BLaER1 (cell line): ENCODE measurements around the gene ACOT13.
"Not testable (repeated sequence)": the region's sequence is repeated elsewhere in the genome, so short reads cannot be mapped to it uniquely, and the experiment has no call there.

ENCODE experiments used
- H3K27ac ChIP-seq: shearing (Covaris generic); formaldehyde crosslinking; 2 replicates; pipeline ENCODE4 v1.8.1; 2022
- H3K27me3 ChIP-seq: shearing (Covaris generic); formaldehyde crosslinking; 2 replicates; pipeline ENCODE4 v1.8.1; 2022
- H3K36me3 ChIP-seq: shearing (Covaris generic); formaldehyde crosslinking; 2 replicates; pipeline ENCODE4 v1.8.1; 2022
- H3K4me1 ChIP-seq: shearing (Covaris generic); formaldehyde crosslinking; 2 replicates; pipeline ENCODE4 v1.8.1; 2022
- H3K4me2 ChIP-seq: shearing (Covaris generic); formaldehyde crosslinking; 2 replicates; pipeline ENCODE4 v1.8.1; 2022
- H3K4me3 ChIP-seq: shearing (Covaris generic); formaldehyde crosslinking; 2 replicates; pipeline ENCODE4 v1.8.1; 2022
- H3K9ac ChIP-seq: shearing (Covaris generic); formaldehyde crosslinking; 2 replicates; pipeline ENCODE4 v1.8.1; 2022
- H3K9me3 ChIP-seq: shearing (Covaris generic); formaldehyde crosslinking; 2 replicates; pipeline ENCODE4 v1.8.1; 2022
- H4K20me1 ChIP-seq: shearing (Covaris generic); formaldehyde crosslinking; 2 replicates; pipeline ENCODE4 v1.8.1; 2022
- Cebpa-rat ChIP-seq: shearing (Covaris generic); IDR thresholded peaks from 2 replicates; pipeline ENCODE4 v1.8.1; 2022

ACOT13 gene

DNA sequence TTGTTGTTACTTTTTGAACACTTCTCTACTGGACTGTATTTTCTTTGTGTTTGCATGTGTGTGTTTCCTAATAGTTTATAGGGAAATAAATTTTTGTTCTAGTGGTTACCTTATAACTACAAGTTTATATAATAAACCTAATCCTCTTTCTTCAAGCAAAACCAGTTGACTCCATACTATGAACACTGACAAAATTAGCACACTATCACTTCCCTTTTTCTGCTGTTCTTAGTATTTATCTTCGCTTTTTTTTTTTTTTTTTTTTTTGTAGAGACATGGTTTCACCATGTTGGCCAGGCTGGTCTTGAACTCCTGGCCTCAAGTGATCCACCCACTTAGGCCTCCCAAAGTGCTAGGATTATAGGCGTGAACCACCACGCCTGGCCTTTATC lies 77.1 kb downstream of the ACOT13 start:
- H3K27ac ChIP-seq, result no peak overlapping the region
- H3K36me3 ChIP-seq, result no peaks in the 10 kb centered on the region
- peaks cover 4% of the 10 kb centered on the region; the same call in 1 of the 2 replicates for H3K9me3 ChIP-seq
- H4K20me1 ChIP-seq, result no peaks in the 10 kb centered on the region
- no peaks in the 10 kb centered on the region for H3K27me3 ChIP-seq
- H3K4me2 ChIP-seq, result no peak overlapping the region
- H3K9ac ChIP-seq, result no peak overlapping the region
- H3K4me3 ChIP-seq, result no peak overlapping the region
- no peak for TF ChIP-seq Cebpa-rat
- no peaks in the 10 kb centered on the region for H3K4me1 ChIP-seq

DNA sequence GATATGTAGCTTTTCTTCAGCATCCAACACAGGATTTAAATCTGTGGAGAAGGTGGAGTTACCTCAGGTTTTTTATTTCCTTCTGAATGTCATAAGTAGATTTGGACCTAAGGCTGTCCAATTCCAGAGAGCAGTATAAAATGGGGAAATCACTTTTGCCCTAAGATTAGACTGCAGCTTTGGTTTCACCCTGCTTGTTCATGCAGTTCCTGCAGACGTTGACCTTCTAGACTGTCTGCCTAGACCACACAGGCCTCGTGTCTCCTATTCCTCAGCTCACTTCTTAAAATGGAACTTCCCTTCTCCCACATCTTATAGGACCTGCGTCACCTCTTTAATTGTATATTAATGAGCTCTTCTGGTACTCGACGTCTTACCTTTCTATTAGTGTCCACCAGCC lies 78.0 kb downstream of the ACOT13 start:
- Histone ChIP-seq H3K4me3 (no peak overlapping the region), H3K4me2 (no peak overlapping the region), H4K20me1 (no peaks in the 10 kb centered on the region), H3K9ac (no peak overlapping the region), H3K4me1 (no peaks in the 10 kb centered on the region), H3K9me3 (peaks cover 4% of the 10 kb centered on the region; the same call in 1 of the 2 replicates), H3K36me3 (no peaks in the 10 kb centered on the region), H3K27me3 (no peaks in the 10 kb centered on the region), H3K27ac (no peak overlapping the region)
- TF ChIP-seq Cebpa-rat, result no peak

DNA sequence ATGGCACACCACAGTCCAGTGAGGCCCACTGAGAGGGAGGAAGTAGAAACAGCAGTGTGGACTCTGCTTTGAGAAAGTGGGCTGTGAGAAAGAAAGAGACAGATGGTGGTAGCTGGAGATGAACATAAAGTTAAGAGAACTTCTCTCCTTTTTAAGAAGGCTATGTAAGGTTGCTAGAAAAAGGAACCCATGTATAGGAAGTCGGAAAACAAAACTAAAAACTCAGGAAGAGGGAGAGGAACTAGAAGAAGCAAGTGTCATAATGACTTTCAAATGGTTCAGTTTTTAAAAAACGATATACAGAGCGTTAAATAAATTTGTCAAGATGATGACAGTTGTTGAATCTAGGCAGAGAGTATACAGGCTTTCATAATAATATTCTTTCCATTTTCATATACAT lies 82.4 kb downstream of the ACOT13 start:
- Histone ChIP-seq H3K9me3 (peaks cover under 1% of the 10 kb centered on the region; the same call in 1 of the 2 replicates), H4K20me1 (no peaks in the 10 kb centered on the region), H3K4me3 (no peak overlapping the region), H3K36me3 (no peaks in the 10 kb centered on the region), H3K4me2 (no peak overlapping the region), H3K4me1 (no peaks in the 10 kb centered on the region), H3K27me3 (no peaks in the 10 kb centered on the region), H3K27ac (no peak overlapping the region), H3K9ac (no peak overlapping the region)
- TF ChIP-seq Cebpa-rat, result no peak

DNA sequence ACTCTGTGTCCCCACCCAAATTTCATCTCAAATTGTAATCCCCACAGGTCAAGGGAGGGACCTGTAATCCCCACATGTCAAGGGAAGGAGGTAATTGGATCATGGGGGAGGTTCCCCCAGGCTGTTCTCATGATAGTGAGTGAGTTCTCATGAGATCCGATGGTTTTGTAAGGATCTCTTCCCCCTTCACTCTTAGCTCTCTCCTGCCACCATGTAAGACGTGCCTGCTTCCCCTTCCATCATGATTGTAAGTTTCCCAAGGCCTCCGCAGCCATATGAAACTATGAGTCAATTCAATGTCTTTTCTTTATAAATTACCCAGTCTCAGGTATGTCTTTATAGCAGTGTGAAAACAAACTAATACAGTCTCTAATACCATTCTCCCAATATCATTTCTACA lies 84.0 kb downstream of the ACOT13 start:
- H3K9ac ChIP-seq, H3K9me3 ChIP-seq, H3K4me2 ChIP-seq, H3K36me3 ChIP-seq, H3K27ac ChIP-seq, H3K27me3 ChIP-seq, H3K4me3 ChIP-seq, H4K20me1 ChIP-seq, H3K4me1 ChIP-seq: not testable (repeated sequence)

DNA sequence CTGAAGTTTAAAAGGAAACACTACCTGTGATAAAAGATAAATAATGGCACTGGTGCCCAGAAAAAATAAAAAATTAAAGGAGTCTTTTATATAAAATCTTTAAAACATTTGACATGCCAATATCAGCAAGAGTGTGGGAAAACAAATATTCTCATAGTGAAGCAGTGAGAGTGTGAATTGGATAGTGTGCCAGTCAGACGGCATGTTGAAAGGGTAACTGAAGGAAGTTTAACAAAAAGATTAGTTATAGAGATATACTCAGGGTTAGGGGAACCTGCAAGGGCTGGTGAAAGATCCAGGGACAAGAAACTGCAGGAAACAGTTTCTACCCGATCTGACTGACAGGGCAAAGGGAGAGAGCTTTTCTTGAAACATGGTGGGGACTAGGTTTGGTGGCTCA lies 85.6 kb downstream of the ACOT13 start:
- Histone ChIP-seq H3K9me3 (peaks cover 5% of the 10 kb centered on the region; the same call in 1 of the 2 replicates), H3K4me3 (no peak overlapping the region), H4K20me1 (no peaks in the 10 kb centered on the region), H3K4me2 (no peak overlapping the region), H3K9ac (no peak overlapping the region), H3K27me3 (no peaks in the 10 kb centered on the region), H3K36me3 (no peaks in the 10 kb centered on the region), H3K4me1 (no peaks in the 10 kb centered on the region), H3K27ac (no peak overlapping the region)
- TF ChIP-seq Cebpa-rat, result no peak

DNA sequence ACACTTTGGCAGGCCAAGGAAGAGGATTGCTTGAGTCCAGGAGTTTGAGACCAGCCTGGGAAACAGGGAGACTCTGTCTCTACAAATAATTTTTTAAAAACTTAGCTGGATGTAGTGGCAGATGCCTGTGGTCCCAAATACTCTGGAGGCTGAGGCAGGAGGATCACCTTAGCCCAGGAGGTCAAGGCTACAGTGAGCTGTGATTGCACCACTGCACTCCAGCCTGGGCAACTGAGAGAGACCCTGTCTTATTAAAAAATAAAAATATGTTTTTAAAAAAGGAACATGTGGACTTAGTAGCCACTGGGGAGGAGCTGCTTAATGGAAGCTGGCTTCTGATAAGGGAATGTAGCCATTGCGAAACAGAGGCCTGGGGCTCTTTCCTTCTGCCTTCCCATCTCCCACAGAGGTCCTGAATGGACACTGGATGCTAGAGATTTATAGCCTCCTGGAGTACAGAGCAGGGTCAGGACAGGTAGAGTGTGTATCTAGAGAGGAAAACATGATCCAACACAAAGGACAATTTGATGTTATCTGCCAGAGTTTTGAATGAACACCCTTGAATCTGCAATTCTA lies 86.1 kb downstream of the ACOT13 start:
- Histone ChIP-seq H3K4me3 (no peak overlapping the region), H3K9ac (no peak overlapping the region), H3K4me1 (no peaks in the 10 kb centered on the region), H3K36me3 (no peaks in the 10 kb centered on the region), H3K27me3 (no peaks in the 10 kb centered on the region), H3K9me3 (peaks cover 5% of the 10 kb centered on the region; the same call in 1 of the 2 replicates), H4K20me1 (no peaks in the 10 kb centered on the region), H3K27ac (no peak overlapping the region), H3K4me2 (no peak overlapping the region)
- no peak for TF ChIP-seq Cebpa-rat

DNA sequence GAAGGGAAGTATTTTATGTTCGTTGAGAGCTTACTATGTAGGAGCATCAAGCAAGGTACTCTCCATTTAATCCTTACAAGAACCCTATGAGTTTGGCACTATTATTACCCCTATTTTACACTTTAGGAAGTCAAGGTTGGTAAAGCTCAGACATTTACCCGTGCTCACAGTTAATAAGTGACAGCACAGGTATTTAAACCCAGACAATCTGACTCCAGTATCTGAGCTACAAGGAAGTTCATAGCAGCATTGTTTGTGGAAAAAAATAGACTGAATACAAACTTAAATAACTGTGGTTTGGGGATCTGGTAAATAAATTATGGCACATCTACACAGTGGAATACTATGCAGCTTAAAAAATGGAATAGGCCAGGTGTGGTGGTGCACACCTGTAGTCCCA lies 86.7 kb downstream of the ACOT13 start:
- H3K27ac ChIP-seq, result no peak overlapping the region
- no peaks in the 10 kb centered on the region for H4K20me1 ChIP-seq
- no peak overlapping the region for H3K9ac ChIP-seq
- no peak overlapping the region for H3K4me2 ChIP-seq
- peaks cover 5% of the 10 kb centered on the region; the same call in 1 of the 2 replicates for H3K9me3 ChIP-seq
- TF ChIP-seq Cebpa-rat, result no peak
- no peaks in the 10 kb centered on the region for H3K36me3 ChIP-seq
- no peaks in the 10 kb centered on the region for H3K4me1 ChIP-seq
- H3K4me3 ChIP-seq, result no peak overlapping the region
- H3K27me3 ChIP-seq, result no peaks in the 10 kb centered on the region

DNA sequence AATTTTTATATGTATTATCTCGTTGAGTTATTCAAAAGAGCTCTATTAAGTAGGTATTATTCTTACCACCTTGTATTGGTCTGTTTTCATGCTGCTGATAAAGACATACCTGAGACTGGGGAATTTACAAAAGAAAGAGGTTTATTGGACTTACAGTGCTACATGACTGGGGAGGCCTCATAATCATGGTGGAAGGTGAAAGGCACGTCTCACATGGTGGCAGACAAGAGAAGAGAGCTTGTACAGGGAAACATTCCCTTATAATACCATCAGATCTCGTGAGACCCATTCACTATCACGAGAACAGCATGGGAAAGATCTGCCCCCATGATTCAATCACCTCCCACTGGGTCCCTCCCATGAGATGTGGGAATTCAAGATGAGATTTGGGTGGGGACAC lies 87.5 kb downstream of the ACOT13 start:
- not testable (repeated sequence) for H3K36me3 ChIP-seq, H3K4me3 ChIP-seq, H3K9me3 ChIP-seq, H3K4me1 ChIP-seq, H3K27me3 ChIP-seq, H4K20me1 ChIP-seq, H3K27ac ChIP-seq, H3K9ac ChIP-seq, H3K4me2 ChIP-seq
